GM12875 (cell line): ENCODE measurements around the gene GAS7.

Source experiments
- H3K4me3 ChIP-seq: one replicate; pipeline ENCODE4 v1.5.1; 2011; ENCODE audit warnings: low read depth, low read length, control low read depth
- CTCF ChIP-seq: IDR thresholded peaks from 2 replicates; pipeline ENCODE4 v1.5.1; 2011; ENCODE audit warnings: low read depth, mild to moderate bottlenecking, control low read depth, inconsistent platforms, low read length, moderate library complexity, borderline replicate concordance; ENCODE audit not compliant: insufficient read depth

GAS7 gene

GRCh38 chr17:10172778-10173177 lies 25.6 kb downstream of the GAS7 start:
- no peak overlapping the region for H3K4me3 ChIP-seq
- TF ChIP-seq CTCF = no peak

- TF ChIP-seq CTCF = no peak
- no peak overlapping the region for H3K4me3 ChIP-seq
Observed at GRCh38 chr17:10172241-10172741, 26.1 kb downstream of the GAS7 start.

GRCh38 chr17:10171581-10171981 lies 26.8 kb downstream of the GAS7 start:
- no peak for TF ChIP-seq CTCF
- no peak overlapping the region for H3K4me3 ChIP-seq

GRCh38 chr17:10171122-10171571 lies 27.3 kb downstream of the GAS7 start:
- no peak overlapping the region for H3K4me3 ChIP-seq
- no peak for TF ChIP-seq CTCF

- TF ChIP-seq CTCF = no peak
- H3K4me3 ChIP-seq = no peak overlapping the region
Observed at GRCh38 chr17:10170233-10170632, 28.2 kb downstream of the GAS7 start.

GRCh38 chr17:10169290-10169689 lies 29.1 kb downstream of the GAS7 start:
- no peak for TF ChIP-seq CTCF
- H3K4me3 ChIP-seq = no peak overlapping the region

- no peak for TF ChIP-seq CTCF
- H3K4me3 ChIP-seq = no peak overlapping the region
Observed at GRCh38 chr17:10166176-10166935, 32.0 kb downstream of the GAS7 start.
